GM10847 (cell line): ENCODE data around the gene STAT2.

Source experiments
- POLR2A ChIP-seq: IDR thresholded peaks from 2 replicates; pipeline ENCODE4 v1.6.1; 2011; ENCODE audit not compliant: insufficient read length; ENCODE audit errors: extremely low read depth

Gene STAT2

GRCh38 chr12:56359851-56360767, at the start of gene STAT2:
STAT2 (minus strand) TSS chr12:56360107; CDS start chr12:56356571, 3,536 bp downstream.
- peak; percentile 90 for TF ChIP-seq POLR2A

- no peak for TF ChIP-seq POLR2A
Observed at GRCh38 chr12:56408799-56409417, 49.0 kb upstream of the STAT2 start.

- TF ChIP-seq POLR2A: no peak
Observed at GRCh38 chr12:56398324-56398723, 38.4 kb upstream of the STAT2 start.

- no peak for TF ChIP-seq POLR2A
Observed at GRCh38 chr12:56392331-56392730, 32.4 kb upstream of the STAT2 start.

- no peak for TF ChIP-seq POLR2A
Observed at GRCh38 chr12:56391721-56392120, 31.8 kb upstream of the STAT2 start.

- TF ChIP-seq POLR2A: no peak
Observed at GRCh38 chr12:56389412-56389811, 29.5 kb upstream of the STAT2 start.

- TF ChIP-seq POLR2A: no peak
Observed at GRCh38 chr12:56387152-56387736, 27.3 kb upstream of the STAT2 start.

GRCh38 chr12:56385873-56386272, 26.0 kb upstream of the STAT2 start:
- TF ChIP-seq POLR2A: no peak

GRCh38 chr12:56382611-56383010, 22.7 kb upstream of the STAT2 start:
- TF ChIP-seq POLR2A: no peak

GRCh38 chr12:56377989-56378316, 18.0 kb upstream of the STAT2 start:
- no peak for TF ChIP-seq POLR2A

GRCh38 chr12:56377310-56377988, 17.5 kb upstream of the STAT2 start:
- TF ChIP-seq POLR2A: no peak

- TF ChIP-seq POLR2A: no peak
Observed at GRCh38 chr12:56375598-56376434, 15.9 kb upstream of the STAT2 start.

- no peak for TF ChIP-seq POLR2A
Observed at GRCh38 chr12:56374726-56375597, 15.1 kb upstream of the STAT2 start.

- TF ChIP-seq POLR2A: no peak
Observed at GRCh38 chr12:56373515-56373914, 13.6 kb upstream of the STAT2 start.
